ENCODE results near the gene LCA5L. TPM values are rescaled to one million over a fixed set of nuclear protein-coding genes. Genes with fewer than 3 reads are reported as not detected.
"Not testable (repeated sequence)": the region's sequence is repeated elsewhere in the genome, so short reads cannot be mapped to it uniquely, and the experiment has no call there.

LCA5L gene
- total RNA-seq, 1 donor from 2014 or later, result 1.4 TPM

DNA sequence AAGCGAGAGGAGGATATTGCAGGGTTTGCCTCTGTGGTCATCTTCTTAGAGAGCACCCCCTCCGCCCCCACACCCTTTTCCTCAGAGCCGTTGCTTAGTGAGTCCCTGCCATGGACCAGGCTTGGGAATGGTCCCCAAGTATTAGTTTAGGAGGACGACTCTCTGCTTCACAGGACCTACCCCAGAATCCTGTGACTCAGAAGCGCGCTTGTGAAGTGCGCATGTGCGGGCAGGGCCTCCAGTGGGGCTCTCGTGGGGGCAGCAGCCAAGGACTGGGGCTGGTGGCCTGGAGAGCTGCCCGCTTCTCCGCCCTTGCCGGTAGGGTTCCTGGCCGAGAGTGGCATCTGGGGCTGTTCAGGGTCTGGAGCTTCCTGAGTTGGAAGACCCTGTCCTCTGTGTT lies 59.4 kb downstream of the LCA5L start:
- TF ChIP-seq, protein P1, sequence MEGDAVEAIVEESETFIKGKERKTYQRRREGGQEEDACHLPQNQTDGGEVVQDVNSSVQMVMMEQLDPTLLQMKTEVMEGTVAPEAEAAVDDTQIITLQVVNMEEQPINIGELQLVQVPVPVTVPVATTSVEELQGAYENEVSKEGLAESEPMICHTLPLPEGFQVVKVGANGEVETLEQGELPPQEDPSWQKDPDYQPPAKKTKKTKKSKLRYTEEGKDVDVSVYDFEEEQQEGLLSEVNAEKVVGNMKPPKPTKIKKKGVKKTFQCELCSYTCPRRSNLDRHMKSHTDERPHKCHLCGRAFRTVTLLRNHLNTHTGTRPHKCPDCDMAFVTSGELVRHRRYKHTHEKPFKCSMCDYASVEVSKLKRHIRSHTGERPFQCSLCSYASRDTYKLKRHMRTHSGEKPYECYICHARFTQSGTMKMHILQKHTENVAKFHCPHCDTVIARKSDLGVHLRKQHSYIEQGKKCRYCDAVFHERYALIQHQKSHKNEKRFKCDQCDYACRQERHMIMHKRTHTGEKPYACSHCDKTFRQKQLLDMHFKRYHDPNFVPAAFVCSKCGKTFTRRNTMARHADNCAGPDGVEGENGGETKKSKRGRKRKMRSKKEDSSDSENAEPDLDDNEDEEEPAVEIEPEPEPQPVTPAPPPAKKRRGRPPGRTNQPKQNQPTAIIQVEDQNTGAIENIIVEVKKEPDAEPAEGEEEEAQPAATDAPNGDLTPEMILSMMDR (conservative IDR thresholded peaks at IDR 0.05), result no peak
- H3K4me1 Mint-ChIP-seq, result peaks cover 36% of the 10 kb centered on the region
- peak overlapping the region; percentile 56 for H3K4me3 Mint-ChIP-seq
- no peaks in the 10 kb centered on the region for H3K9me3 Mint-ChIP-seq
- H3K36me3 Mint-ChIP-seq (ENCODE audit: low read depth), result peaks cover 3% of the 10 kb centered on the region
- no peak for DNase-seq (ENCODE audit: low read depth, low spot score)
- H3K27ac Mint-ChIP-seq (ENCODE audit: unreplicated experiment), result no peak overlapping the region
- H3K27me3 Mint-ChIP-seq (ENCODE audit: low read depth), result no peaks in the 10 kb centered on the region

DNA sequence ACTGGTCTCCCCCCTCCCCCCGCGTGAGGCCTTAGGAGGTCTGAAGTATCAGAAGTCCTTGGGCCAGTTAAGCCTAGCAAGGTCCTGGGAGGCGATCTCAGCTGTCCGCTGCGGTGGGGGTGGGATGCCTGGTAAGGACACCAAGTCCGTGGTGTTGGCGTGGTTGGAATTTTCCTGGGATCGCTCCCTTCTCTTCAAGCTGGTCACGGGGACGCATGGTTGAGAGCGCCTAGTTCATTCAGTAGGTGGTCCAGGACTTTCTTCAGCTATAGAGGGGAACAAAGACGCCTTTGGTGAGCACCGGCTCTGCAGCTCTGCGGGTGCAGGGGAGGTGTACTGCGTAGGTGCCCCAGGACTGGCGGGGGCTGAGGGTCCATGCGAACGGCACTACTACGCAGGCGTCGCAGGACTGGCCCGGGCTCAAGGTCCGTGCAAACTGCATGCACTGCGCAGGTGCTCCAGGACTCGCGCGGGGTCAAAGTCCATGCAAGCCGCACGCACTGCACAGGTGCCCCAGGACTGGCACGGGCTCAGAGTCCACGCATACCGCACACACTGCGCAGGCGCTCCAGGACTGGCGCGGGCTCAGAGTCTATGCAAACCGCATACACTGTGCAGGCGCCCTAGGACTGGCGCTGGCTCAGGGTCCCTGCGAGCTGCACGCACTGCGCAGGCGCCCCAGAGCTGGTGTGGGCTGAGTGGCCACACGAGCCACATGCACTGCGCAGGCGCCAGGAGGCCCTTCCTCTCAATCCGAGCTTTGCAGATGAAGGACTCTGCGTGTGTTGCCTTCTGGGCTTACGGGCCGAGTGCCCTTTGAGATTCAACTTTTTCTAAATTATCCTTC lies 60.1 kb downstream of the LCA5L start:
- TF ChIP-seq, protein P1 (conservative IDR thresholded peaks at IDR 0.05), result no peak
- no peaks in the 10 kb centered on the region for H3K9me3 Mint-ChIP-seq

DNA sequence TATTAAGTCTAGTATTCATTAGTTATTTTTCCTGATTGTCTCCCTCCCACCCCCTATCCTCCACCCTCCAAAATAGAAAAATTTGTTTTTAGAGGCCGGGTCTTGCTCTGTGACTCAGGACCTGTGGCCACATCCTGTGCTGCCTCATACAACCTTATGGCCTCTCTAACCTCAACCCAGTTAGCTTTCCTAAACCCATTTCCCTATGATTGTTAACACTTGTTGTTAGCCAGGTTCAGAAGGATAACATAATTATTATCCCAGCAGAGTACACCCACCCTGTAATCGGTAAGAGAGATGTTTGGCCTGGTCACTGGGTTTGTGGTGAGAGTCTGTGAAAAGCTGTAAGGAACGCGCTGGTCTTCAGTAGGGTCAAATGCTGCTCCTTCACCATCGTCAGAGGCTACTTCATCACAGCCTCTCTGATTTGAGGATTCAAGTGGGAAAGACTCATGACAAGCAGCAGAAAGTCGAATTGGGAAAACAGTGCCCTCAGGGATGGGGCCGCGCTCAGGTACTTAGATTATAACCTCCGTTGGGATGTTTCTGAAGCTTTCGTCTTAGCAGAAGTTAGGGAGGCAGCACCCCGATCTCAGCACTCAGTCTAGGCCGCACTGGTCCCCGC lies 60.8 kb downstream of the LCA5L start:
- TF ChIP-seq, protein P1 (conservative IDR thresholded peaks at IDR 0.05), result no peak
- H3K4me1 Mint-ChIP-seq, result peaks cover 45% of the 10 kb centered on the region
- H3K27ac Mint-ChIP-seq (ENCODE audit: unreplicated experiment), result no peak overlapping the region
- peak overlapping the region; percentile 61 for H3K4me3 Mint-ChIP-seq
- no peaks in the 10 kb centered on the region for H3K9me3 Mint-ChIP-seq
- H3K27me3 Mint-ChIP-seq (ENCODE audit: low read depth), result no peaks in the 10 kb centered on the region
- no peak for DNase-seq (ENCODE audit: low read depth, low spot score)
- H3K36me3 Mint-ChIP-seq (ENCODE audit: low read depth), result no peaks in the 10 kb centered on the region

More for the DNA sequence above, 60.1 kb downstream of the LCA5L start:
- H3K4me1 Mint-ChIP-seq, result peaks cover 43% of the 10 kb centered on the region
- H3K4me3 Mint-ChIP-seq, result peak overlapping the region; percentile 56
- DNase-seq (ENCODE audit: low read depth, low spot score), result no peak
- no peaks in the 10 kb centered on the region for H3K27me3 Mint-ChIP-seq (ENCODE audit: low read depth)
- no peak overlapping the region for H3K27ac Mint-ChIP-seq (ENCODE audit: unreplicated experiment)
- peaks cover 2% of the 10 kb centered on the region for H3K36me3 Mint-ChIP-seq (ENCODE audit: low read depth)

DNA sequence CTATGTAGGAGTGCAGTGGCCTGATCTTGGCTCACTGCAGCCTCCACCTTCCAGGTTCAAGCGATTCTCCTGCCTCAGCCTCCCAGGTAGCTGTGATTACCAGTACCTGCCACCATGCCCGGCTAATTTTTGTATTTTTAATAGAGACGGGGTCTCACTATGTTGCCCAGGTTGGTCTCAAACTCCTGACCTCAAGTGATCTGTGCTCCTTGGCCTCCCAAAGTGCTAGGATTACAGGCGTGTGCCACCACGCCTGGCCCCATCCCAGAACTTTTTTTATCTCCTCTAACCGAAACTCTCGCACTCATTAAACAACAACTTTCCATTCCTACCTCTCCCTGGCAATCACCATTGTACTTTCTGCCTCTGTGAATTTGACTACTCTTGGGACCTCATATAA lies 63.5 kb downstream of the LCA5L start:
- Mint-ChIP-seq H3K4me3 (peak overlapping the region; percentile 97), H3K4me1 (peaks cover 25% of the 10 kb centered on the region)
- H3K9me3 Mint-ChIP-seq; H3K27me3 Mint-ChIP-seq (ENCODE audit: low read depth); H3K27ac Mint-ChIP-seq (ENCODE audit: unreplicated experiment); DNase-seq (ENCODE audit: low read depth, low spot score); H3K36me3 Mint-ChIP-seq (ENCODE audit: low read depth): not testable (repeated sequence)

DNA sequence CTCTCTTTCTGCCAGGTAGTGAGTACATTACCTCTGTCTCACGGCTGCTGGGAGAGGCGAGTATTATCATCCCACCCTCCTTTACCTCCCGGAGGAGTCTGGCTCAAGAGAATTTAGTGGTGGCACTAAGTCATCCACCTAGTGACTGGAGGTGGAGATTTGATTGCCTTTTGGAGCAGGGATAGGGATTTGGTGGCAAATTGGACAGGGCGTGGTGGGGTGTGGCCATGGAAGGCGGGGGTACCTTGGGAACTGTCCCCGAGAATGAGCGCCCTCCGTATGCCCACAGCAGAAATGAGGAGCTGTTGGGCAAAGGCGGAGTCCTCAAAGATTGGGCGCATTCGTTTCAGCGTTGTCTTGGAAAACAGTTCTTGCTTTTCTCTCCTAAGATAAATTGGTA lies 64.6 kb downstream of the LCA5L start:
- Mint-ChIP-seq H3K27me3 (ENCODE audit: low read depth) (peaks cover 2% of the 10 kb centered on the region), H3K4me3 (peak overlapping the region; percentile 97), H3K9me3 (no peaks in the 10 kb centered on the region), H3K27ac (ENCODE audit: unreplicated experiment) (peak overlapping the region; percentile 71), H3K4me1 (peaks cover 25% of the 10 kb centered on the region), H3K36me3 (ENCODE audit: low read depth) (no peaks in the 10 kb centered on the region)
- DNase-seq (ENCODE audit: low read depth, low spot score), result no peak
- TF ChIP-seq, protein P1 (conservative IDR thresholded peaks at IDR 0.05), result no peak
